ENCODE data around the gene STK39. TPM values are rescaled to one million over a fixed set of nuclear protein-coding genes. Genes with fewer than 3 reads are reported as not detected.

STK39 gene
- total RNA-seq, 1 donor from 2014 or later = 51.9 TPM

DNA sequence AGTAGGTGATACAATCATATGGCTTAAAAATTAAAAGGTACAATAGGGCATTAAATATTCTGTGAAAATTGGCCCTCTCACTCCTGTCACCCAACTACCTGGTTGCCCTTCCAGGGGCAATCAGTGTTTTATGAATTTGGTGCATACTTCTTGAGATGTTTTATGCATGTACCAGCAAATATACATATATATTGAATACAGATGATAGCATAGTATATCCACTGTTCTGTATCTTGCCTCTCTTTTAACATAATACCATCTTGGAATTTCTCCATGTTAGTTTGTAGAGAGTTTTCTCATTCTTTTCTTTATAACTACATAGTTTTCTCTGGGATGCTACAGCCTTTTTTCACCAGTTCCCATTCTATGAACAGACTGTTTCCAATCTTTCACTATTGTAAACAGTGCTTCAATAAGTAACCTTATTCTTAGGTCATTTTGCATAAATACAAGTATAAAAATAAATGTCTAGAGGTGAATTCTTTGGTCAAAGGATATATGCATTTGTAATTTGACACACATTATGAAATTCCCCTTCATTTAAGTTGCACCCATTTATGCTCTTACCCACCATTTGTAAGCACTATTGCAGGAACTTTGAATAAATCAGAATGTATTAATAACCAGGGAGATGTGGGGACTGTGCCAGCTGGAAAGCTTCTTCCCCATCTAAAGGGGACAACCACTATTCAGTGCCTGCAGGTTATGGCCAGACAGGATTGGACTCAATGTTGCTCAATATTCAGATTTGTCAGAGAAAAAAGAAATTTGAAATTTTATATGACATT is 225.4 kb downstream of the STK39 start:
- intact Hi-C loops (cut with micrococcal nuclease) = no loop called here

DNA sequence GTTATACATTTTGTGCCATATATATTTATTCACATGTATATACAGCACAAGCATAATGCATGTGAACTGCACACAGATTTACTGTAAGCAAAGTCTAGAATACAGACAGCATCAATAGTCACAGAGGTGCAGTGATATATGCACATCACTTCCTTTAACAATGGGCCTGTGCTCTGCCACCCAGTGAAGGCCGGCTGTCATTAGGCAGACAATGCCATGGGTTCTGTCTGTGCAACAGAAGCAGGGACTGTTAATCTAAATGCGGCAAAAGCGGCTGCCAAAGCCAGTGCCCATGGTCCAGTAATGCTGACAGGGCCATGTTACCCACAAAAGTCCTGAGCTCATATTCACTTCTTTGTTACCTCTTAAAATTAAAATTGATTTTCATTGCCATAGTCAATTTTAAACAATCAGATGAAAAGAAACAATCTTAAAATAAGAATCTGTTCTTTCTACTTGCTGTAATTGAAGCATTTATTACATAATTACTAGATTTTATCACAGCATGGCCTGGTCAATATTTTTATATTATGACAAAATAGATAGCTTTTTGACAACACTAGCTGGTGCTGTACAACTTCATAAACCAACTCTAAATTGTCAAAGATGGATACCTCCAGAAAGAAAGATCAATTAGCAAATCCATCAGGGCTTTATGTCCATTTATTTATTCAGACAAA is 232.0 kb downstream of the STK39 start:
- intact Hi-C loops (cut with micrococcal nuclease) = no loop called here

DNA sequence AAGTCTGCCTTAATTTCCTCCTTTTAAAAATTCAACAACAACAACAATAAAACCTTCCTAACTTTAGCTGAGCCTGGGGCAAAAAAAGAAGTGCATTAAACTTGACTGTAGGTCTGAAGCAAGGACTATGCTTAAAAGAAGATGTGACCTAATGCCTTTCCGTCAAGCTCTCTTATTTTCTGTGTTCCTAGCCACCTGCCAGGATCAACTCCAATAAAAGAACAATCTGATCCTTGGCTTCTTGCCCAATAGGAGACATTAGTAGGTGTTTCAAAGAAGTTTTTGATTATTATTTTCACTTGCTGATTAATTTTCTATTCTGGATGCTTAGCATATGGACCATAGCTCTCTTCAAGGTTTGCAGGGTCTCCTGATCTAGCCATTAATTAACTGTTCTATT is 237.5 kb downstream of the STK39 start:
- intact Hi-C loops (cut with micrococcal nuclease) = no loop called here

DNA sequence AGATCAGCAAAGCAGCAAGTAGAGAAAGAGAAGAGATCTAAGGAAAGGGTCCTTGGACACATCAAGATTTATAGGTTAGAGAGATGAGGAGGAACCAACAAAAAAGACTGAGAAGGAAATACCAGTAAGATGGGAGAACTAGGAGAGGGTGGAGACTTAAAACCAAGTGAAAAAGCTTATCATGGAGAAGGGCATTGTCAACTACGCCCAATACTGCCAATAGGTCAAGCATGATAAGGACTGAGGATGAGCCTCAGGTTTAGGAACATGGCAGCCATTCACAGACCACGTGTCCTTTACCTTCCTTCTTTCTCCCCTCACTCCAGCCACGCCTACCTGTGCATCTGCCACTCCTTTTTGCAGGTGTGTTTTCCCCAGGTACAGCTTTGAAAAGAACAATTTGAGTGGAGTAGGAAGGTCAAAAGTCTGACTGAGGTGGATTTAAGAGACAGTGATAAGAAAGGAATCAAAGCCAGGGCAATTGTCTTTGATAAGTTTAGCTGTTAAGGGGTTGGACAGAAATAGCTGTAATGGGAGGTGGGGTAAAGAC is 238.7 kb downstream of the STK39 start:
- intact Hi-C loops (cut with micrococcal nuclease) = no loop called here

DNA sequence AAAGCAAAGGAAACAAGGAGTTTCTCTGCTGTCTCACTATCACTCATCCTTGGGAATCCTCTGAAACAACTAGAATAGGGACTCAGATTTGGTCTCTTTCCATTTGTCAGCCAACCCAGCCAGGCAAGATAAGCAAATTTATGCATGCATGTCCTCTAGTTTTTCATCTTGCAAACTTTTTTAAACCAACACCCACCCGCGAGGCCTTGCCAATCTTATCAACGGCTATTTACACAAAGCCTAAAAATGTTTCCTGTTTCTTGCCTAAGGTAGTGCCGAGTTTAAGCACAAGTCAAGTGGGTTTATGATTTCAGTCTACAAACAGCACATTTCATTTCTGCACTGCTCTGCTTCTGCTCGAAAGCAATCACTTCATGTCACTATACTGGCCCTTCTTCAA is 240.9 kb downstream of the STK39 start:
- intact Hi-C loops (cut with micrococcal nuclease) = no loop called here

DNA sequence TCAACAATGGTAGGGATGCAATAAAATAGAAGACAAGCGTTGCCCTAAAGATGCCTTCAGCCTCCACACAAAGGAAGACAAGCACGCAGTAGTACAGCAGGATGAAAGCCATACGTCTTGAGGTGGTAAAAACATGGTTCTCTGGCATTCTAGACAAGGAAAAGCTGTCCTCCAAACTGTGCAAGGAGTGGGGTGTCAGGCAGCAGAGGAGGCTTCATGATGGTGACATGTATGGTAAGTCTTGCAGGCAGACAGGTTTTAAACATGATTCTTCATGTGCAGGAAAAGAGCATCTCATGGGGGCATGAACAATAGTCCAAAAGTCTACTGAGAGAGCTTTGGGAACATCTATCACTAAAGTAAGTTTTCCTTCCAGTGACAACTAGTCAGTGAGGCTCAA is 241.8 kb downstream of the STK39 start:
- intact Hi-C loops (cut with micrococcal nuclease) = no loop called here

DNA sequence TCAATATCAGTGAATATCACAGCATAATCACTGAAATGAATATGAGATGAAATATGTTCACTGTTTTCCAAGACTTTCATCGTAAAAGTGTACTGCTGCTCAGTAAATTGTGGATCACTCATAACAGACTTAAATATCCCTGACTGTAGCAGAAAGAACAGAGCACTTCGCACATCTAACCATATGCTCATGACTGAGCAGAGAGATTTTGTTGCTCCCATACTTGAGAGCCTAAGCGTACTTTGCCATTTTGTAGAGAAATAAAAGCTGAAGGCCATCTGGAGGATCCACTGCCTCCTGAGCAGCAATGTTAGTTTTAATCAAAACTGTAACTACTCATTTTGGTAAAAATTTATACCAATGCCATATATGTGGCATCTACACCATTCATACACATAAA is 243.5 kb downstream of the STK39 start:
- intact Hi-C loops (cut with micrococcal nuclease) = no loop called here

DNA sequence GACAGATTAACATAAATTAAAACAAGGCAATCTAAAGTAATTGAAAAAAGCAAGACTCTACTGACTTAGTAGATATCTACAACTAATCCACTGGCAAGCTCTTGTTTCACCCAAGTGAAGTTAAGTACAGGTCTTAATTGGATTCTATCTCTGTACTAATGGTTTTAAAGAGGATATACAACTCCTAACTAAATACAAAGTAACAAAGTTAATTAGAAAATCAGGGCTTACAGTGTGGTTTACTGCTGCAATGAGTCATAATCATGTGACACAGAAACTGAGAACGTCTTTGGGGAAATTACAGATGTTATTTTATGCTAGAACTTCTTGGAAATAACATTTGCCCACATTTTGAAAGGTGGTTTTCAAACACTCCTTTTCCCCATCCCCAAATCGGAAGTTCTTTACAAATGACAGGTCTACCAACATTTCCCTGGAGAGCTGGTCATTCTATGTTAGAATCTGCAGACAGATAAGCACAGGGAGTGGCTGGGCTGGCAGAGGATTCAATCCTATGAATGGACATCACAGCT is 245.3 kb downstream of the STK39 start:
- intact Hi-C loops (cut with micrococcal nuclease) = no loop called here

DNA sequence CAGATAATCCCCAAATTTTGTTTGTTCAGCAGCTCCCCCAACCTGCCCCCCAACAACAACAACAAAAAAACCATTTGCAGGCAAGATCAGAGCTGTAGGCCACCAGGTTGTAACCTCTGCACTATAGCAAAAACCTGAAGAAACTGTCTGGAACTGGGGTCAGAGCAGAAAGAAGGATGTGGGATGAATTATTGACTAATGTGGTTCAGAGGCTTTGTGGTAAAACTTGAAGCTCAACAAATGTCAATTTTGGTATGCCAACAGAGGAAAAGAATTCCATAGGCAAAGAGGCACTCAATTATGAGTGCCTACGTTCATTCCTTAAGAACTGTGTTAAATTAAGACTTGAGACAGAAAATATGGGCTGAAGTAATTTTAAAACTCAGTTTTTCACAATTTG is 255.1 kb downstream of the STK39 start:
- intact Hi-C loops (cut with micrococcal nuclease) = no loop called here

DNA sequence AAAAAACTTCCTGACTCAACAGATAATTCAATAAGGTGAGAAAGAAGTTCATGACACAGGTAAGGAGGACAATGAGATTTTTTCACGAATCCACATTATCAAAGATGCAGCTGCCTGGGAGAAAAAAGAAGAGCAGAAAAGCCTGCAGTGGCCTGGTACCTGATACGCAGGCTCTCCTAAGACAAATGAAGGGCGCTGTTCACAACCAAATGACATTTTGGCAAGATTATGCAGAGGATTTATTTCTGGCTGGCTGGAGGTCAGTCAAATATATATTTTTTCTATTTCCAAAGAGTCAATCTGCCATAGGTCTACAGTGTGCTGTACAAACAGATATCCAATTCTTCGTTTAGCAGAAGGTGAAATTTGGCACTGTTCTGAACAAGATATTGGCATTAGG is 257.3 kb downstream of the STK39 start:
- intact Hi-C loops (cut with micrococcal nuclease) = no loop called here

DNA sequence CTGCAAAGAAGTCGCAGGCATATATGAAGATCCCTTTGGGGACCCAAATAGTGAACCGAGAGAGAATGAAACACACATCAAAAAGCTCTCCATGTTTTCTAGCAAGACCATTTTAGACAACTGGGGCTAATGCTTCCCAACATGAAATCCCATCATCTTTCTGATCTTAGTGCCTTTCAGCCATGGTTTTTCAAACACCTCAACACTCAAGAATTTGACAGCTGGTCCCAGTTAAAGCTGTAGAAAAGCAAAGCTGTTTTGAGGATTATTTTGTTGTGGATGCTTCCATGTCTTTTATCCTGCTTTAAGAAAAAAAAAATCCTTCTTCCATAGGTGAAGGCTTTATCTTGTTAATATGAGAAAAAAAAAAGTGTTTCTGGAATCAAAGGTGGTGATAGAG is 259.1 kb downstream of the STK39 start:
- intact Hi-C loops (cut with micrococcal nuclease) = no loop called here

DNA sequence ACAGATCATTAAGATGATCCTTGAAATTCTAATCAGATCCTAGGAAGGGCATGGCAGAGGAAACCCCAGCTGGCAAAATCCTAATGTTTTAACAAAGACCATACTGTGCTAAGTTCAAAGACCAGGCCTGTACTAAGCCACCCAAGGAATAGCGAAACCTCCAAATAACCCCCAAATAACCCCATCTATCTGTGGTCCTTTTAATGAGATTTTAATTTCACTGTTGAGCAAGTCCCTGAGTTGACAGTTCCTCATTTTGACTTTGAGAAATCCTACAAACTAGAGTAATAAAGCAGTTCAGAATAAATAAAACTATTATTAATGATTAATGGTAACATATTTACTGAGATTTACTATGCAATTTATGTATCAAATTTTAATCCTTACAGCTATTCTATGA is 259.8 kb downstream of the STK39 start:
- intact Hi-C loops (cut with micrococcal nuclease) = no loop called here

DNA sequence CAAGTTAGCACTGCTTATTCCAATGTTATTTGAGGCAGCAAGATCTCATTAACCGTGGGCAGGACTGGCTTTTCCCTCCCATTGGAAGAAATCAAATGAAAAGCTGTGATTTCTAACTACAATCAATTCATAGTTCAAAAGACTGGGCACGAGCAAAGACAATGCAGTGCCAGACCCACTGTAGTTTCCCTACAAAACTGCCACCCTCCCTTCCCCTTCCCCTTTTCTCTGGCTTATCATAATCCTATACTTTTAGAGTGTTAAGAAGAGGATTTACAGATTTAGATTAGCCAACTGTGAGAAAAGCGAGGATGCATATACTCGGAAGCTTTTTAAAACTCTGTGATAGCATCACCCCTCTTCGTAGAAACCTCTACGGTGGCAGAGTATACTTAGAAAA is 260.4 kb downstream of the STK39 start:
- intact Hi-C loops (cut with micrococcal nuclease) = no loop called here

DNA sequence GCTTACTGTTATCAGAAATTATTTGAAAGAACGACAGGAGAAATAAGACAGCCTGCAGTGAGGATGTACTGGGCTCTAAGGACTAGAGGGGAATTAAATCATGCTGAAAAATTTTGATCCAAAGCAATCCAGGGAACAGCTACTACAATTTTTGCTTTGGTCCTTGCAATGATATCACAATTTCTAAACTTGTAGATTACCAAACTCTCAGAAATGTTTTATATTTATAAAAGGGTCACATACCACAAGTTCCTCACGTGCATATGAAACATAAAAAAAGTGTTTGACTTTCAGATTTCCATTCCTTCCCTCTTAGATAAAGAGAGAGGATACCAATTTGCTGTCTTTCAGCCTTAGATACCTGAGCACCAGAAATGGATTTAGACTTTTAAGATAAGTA is 261.2 kb downstream of the STK39 start:
- intact Hi-C loops (cut with micrococcal nuclease) = no loop called here

DNA sequence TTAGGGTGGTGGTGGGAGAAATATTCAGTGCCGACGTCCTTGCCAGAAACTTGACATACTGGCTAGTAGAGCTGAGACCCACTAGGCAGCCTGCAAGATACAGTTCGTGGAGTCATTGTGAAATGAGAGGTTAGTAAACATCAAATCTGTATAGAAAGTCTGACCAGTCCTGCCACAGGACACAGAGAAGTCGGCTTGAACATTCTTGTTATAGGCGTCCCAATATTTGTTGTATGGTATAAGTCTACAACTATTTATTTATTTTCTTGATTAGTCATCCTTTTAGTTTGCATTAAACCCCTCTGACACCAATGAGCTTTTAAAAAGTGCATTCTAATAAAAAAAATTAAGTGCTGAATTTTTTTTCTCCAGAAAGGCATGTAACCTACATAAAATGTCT is 265.4 kb downstream of the STK39 start:
- intact Hi-C loops (cut with micrococcal nuclease) = no loop called here

DNA sequence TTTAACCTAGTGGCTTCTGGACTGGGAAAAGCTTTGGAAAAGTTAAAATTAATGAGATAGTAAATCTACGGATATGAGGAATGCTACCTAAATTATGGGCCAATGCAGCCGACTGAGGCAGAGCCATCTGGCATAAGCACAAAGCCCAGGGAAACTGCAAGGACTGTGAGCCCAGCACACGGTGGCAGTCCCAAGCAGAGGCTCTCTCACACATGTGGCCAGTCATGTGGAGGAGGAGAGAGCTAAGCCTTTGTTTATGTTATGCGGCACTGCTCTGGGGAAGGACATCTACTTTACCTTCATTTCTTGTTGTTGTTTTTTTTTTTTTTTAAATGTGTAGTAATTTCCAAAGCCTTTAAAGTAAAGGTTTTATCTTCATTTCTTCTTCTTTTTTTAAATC is 267.0 kb downstream of the STK39 start:
- intact Hi-C loops (cut with micrococcal nuclease) = no loop called here

DNA sequence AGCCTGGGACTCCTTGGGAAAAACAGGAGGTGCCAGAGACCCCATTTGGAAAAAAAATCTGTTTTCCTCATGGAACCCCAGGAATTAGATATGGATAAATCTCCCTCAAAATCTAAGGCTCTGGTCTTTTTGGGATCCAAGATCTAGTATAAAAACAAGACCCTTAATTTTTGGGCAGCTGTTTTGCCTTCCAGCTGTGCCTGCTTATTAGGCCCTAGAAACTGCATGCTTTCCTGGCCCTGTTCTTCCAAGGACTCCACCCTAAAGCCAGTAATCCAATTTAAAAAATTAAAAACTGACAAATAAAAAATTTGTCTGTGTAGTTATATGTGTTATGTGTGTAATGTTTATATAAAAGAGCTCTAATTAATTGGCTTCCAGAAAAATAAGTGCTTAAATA is 274.6 kb downstream of the STK39 start:
- intact Hi-C loops (cut with micrococcal nuclease) = no loop called here

DNA sequence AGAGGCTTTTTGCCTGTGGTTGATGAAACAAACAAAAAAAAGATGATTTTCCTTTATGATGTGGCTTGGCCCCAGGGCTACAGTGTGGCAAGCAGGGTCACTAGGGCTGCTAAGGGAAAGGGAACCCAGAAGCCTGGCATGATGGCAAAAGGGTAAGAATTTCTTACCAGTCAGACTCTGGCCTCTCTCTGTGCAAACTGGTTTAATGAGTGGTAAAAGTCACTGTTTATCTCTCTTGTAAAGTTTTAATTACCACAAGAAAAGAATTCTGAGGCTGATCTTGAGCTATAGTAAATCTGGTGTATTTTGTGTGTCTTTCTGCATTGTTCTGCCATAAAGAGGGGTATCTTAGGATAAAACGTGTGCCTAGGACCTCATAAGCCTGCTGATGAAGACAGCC is 275.4 kb downstream of the STK39 start:
- intact Hi-C loops (cut with micrococcal nuclease) = no loop called here

DNA sequence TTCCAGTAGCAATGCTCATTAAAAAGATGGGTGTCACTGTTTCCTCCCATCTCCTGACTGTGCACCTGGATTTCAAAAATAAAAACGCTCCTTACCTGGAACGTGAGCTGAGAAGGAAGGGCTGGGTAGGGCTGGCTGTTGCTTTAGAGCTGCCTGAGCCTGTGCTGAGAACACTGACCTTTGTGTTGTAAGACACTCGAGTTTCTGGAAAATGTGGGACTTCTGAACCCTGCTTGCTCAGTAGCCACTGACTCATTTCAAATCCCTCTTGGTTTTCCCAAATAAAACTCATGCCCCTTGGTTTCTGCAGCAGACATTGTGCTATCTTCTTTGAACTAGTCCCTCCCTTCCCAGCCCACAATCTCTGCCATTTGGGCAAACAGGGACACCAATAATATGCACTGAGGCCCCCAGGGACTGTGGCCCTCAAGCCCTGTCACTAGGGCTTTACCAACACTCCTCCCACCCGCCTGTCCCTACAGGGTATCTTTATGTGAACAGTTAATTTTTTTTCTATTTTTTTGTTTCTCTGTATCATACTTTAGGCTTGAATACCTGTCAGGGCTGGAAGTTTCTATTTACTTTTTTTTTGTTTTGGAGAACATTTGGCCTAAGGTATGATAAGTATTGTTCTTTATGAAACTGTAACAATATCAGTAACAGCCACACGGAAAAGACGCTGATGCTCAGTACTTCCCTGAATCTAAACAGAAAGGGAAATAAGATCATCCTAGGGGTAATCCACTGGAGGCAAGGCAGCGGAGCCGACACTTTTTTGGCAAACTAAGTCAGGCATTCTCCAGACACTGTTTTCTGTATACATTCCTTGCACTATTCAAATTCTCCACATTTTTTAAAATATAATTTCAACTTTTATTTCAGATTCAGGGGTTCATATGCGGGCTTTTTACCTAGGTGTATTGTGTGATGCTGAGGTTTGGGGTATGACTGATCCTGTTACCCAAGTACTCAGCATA is 280.2 kb downstream of the STK39 start:
- intact Hi-C loops (cut with micrococcal nuclease) = no loop called here

DNA sequence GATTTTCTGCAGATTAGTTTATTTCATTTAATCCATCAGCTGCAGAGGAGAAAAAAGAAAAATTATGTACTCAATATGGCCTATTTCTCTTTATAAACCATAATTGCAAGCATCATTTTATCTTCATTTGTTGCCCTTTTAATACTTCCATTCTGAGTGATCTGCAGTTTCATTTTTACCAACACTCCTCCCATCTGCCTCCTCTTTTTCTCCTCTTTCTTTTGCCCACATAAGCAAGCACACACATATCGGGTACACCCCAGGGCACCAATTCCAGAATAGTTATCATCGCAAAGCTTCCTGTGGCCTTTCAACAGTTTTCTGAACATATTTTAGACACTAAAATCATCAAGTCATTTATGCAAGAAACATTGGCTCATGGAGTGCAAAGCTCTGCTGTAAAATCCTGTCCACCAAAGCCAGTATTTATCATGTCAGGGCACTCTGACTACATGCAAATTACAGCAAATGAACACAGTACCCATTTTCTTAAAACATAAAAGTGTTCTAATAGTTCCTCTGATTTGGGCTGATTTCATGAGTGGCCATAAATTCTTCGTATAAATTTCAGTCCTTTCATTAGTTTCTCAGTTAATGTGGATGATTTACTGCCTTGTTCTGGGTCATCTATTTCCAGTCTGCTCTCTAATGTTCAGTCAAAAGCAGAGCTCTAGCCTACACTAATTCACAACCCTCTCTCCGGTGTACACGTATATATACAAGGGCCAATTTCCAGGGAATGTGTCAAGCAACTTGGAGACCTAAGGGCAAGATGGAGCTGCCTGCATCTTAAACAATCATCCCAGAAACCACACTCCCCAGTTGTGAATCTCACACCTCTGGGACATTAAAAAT is 281.3 kb downstream of the STK39 start:
- intact Hi-C loops (cut with micrococcal nuclease) = loop anchor here (1.0 kb wide), 1 partner anchor 153 kb away; no protein-coding TSS in a partner anchor
